Adipose tissue (tissue), 3 donors: ENCODE results near the gene PPP1CC. TPM values are rescaled to one million over a fixed set of nuclear protein-coding genes. Genes with fewer than 3 reads are reported as not detected.
A peak's percentile ranks its signal among the peaks of the same experiment; 100 is the strongest.

Source experiments
- H3K27ac ChIP-seq: one replicate; pipeline ENCODE4 v1.5.1; 2013; ENCODE audit warnings: low read depth, low read length
- WGBS, 3 donors: extraction: QIAGEN DNeasy Blood & Tissue Kit; methylation state at CpG; one replicate each; pipeline ENCODE4 v1.1.7; 2013; 5-methylcytosine and 5-hydroxymethylcytosine counted together
- polyA plus RNA-seq, 3 donors: library from polyadenylated mRNA; stranded (reverse); fragments of 200-250 nt; gene quantifications; one replicate each; pipeline ENCODE4 v1.2.3, GENCODE V29; 2013
- donor health status: healthy with polysubstance abuse.
- donor health status: Bipolar disorder and iron deficiency.
- donor health status: healthy.

Gene PPP1CC
- polyA plus RNA-seq, 3 donors, result 58.1 to 92.9 (median 59.2) TPM

DNA sequence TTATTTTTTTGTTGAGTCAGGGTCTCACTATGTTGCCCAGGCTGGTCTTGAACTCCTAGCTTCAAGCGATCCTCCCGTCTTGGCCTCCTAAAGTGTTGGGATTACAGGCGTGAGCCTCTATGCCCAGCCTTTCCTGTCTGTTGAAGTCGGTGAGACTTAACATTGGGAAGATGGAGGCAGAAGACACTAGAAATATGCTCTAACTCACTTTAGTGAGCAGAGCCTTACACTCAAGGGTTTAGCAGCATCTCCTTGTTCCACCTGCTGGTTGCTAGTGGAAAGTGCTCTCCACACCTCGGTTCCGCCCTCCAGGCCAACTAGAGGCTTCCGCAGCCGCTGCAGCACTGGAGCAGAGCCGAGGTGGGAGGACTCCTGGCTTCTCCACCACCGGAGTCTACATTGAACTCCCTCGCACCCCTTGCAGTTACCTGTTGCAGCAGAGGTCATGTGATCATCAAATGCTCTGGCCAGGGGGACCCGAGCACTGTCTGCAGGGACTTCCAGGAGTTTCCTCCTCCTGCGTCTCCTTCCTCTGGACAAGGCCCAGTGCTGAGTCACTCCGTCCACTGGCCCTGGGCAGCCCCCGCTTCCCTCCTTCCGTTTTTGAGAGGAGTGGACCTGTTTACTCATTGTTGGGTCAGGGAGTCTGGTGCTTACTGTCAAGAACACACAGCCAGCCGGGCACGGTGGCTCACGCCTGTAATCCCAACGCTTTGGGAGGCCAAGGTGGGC lies 44.4 kb downstream of the PPP1CC start:
- H3K27ac ChIP-seq, result no peak overlapping the region

GRCh38 chr12:110697236-110697635 lies 45.5 kb downstream of the PPP1CC start:
- no peak overlapping the region for H3K27ac ChIP-seq
- 66 to 93% (median 77%) methylated on average over 2 of the region's 2 CpGs for WGBS, 3 donors

More for the DNA sequence above, 44.4 kb downstream of the PPP1CC start:
- 22 to 41% (median 24%) methylated on average over 20 of the region's 20 CpGs for WGBS, 3 donors

DNA sequence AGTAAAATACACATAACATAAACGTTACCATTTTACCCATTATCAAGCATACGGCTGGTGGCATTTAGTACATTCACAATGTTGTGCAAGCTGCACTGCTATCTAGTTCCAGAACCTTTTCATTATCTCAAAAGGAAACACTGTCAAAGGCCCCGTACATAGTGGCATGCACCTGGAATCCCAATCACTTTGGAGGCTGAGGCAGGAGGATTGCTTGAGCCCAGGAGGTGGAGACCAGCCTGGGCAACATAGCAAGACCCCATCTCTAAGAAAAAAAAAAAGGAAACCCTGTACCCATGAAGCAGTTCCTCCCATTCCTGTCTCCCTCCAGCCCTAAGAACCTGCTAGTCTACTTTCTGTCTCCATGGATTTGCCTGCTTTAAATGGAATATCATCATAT lies 46.4 kb downstream of the PPP1CC start:
- 73 to 90% (median 87%) methylated on average over 3 of the region's 3 CpGs for WGBS, 3 donors
- no peak overlapping the region for H3K27ac ChIP-seq

- H3K27ac ChIP-seq, result peak overlapping the region; percentile 4
Measured at GRCh38 chr12:110694330-110694901, 48.3 kb downstream of the PPP1CC start.

DNA sequence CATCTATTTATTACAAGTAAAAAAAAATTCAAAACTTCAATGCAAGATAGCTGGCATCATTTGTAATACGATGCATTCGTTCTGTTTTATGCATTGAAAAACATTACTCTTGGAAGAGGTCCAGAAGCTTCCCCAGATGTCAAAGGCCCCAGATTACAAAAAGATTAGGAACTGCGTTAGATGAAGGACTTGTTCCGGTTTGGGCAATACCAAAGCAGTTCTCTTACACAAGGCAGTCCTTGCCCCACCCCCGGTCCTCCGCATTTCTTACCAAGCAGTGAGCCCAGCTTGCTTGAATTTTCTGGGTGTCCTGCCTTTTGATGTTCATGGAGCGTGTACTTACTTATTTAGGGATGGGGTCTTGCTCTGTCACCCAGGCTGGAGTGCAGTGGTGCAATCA lies 49.0 kb downstream of the PPP1CC start:
- WGBS, 3 donors, result 49 to 70% (median 53%) methylated on average over 7 of the region's 7 CpGs
- no peak overlapping the region for H3K27ac ChIP-seq

More at GRCh38 chr12:110694330-110694901, 48.3 kb downstream of the PPP1CC start:
- 52 to 70% (median 57%) methylated on average over 12 of the region's 12 CpGs for WGBS, 3 donors

DNA sequence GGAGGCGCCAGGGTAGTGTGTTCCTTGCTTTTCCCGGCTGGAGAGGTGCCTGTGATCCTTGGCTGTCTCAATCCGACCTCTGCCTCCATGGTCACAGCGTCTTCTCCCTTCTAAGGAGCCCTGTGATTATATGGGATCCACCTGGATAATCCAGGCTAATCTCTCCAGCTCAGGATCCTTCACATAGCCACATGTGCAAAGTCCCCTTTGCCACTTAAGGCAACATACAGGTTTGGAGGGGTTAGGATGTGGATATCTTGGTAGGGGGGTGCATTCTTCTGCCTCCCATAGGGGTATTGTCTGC lies 52.6 kb downstream of the PPP1CC start:
- WGBS, 3 donors, result 65 to 83% (median 74%) methylated on average over 4 of the region's 4 CpGs
- no peak overlapping the region for H3K27ac ChIP-seq

DNA sequence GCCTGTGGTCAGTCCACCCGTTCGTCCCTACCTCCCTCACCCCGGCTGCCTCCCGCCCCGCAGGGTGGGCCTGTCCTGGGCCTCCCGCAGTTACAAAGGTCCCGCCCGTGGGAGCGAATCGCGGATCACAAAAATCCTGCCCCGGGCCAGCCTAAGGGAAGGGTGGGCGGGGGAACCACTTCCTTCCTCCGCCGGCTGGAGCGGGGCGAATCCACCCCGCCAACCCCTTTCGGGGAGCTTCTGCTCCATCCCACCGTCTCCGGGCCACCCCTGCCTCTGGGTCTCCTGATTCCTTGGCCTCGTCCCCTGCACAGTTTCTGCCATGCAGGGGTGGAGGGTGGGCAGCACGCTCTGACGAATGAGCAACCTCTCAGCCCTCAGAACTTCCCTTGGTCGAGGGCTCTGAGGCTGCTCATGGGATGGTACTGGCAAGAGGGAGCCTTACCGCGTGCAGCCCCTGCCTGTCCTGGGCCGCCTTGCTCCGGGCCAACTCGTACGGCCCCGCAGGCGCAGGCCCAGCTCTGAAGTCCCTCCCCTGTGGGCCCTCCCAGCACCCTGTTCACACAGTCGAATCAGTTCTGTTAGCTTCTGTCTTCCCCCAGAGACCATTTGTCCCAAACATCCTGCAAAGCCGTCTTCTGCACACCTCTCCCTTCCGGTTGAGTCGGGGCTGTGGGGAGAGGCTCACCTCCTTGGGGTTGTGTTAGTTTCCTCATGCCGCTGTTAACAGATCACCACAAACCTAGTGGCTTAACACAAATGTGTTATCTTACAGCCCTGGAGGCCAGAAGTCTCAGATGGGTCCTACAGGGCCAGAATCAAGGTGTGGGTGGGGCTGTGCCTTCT lies 53.2 kb downstream of the PPP1CC start:
- WGBS, 3 donors, result 2 to 12% (median 2%) methylated on average over 35 to 38 of the region's 38 CpGs
- no peak overlapping the region for H3K27ac ChIP-seq

GRCh38 chr12:110688446-110689280 lies 54.0 kb downstream of the PPP1CC start, which contains the start of gene HVCN1:
Gene HVCN1 (minus strand): TSS chr12:110689115. CDS start chr12:110683245, 5,870 bp downstream.
- WGBS, 3 donors, result 2 to 5% (median 4%) methylated on average over 46 to 64 of the region's 64 CpGs
- no peak within 1 kb of the TSS for H3K27ac ChIP-seq

DNA sequence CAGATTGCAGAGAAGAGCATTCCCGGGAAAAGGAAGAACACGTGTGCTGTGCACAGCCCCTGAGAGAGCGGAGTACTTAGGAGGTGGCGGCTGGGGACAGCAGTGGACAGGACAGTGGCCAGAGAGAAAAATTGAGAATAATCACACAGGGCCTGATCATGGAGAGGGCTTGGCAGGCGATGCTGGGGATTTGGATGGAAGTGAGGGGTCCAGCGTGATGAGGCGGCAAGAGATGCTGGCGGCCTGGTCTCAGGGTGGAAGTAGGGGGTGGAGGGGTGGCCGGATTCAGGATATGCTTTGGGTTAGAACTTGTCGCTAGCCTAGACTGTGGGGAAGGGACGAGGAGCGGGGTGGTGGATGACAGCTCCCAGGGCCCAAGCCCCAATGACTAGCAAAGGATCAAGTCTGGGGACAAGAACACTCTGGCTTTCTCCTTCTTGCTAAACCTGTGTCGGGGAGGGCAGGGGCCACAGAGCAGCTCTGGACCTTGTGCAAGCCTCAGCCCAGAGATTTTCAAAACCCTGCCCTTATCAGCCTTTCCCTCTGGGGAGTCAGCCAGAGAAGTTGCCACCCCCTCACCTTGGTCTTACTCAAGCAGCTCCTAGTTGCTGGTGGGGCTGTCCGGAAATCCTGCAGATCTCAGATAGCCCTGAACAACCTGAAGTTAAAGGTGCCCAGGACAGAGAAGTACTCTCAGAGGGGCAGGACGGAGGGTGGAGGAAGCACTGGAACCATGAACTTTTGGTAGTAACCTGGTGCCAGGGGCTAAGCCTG lies 55.1 kb downstream of the PPP1CC start:
- H3K27ac ChIP-seq, result no peak overlapping the region
- 85 to 86% (median 86%) methylated on average over 15 of the region's 15 CpGs for WGBS, 3 donors

DNA sequence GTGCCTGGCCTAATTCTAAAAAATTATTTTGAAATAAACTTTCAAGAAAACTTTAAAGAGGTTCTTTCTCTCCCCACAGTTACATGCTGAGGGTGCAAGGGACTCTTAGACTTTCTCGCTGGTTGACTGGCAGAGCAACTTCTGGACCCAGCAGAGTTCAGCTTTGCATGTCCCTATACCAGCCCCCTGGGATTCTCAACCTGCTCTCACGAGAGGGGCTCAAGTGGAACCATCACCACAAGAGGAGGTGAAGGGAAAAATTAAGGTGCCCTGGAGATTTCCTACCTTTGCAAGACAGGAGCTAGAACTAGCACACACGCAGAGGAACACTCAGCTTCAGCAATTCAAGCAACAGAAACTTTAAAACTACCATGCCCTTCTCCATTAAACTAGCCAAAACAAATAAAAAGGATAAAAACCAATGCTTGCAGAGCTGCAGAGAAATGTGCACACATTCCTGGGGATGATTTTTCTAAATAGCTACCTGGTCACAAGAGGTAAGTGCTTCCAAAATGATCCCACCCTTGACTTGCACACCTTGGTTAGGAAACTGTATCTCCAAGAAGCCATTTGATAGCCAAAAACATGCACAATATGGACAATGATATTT lies 56.3 kb downstream of the PPP1CC start:
- H3K27ac ChIP-seq, result no peak overlapping the region
- 79 to 97% (median 93%) methylated on average over 3 of the region's 3 CpGs for WGBS, 3 donors

DNA sequence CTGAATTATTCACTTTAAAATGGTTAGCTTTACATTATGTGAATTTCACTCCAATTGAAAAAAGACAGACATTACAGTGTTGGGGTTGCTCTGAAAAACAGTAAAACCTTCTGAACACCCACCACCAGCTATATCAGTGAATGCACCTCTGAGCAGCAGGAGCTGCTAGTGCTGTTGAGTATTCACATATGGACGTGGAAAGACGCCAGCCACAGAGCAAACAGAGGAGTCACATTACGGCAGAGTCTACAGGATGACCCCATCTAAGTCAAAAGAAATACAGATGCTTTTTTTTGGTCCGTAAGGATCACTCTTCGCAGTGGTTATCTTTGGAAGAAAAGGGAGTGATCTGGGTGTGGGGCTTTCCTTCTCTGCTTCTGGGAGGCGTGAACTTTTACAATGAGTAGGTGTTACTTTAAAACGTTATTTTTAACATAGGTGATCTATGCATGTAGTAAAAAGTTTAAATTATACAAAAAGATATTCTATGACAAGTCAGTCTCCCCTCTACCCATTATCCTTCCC lies 58.3 kb downstream of the PPP1CC start:
- 70 to 80% (median 77%) methylated on average over 7 of the region's 7 CpGs for WGBS, 3 donors
- H3K27ac ChIP-seq, result no peak overlapping the region

GRCh38 chr12:110683888-110684287 lies 58.8 kb downstream of the PPP1CC start:
- WGBS, 3 donors, result 94 to 96% (median 96%) methylated on average over 2 of the region's 2 CpGs
- H3K27ac ChIP-seq, result no peak overlapping the region

DNA sequence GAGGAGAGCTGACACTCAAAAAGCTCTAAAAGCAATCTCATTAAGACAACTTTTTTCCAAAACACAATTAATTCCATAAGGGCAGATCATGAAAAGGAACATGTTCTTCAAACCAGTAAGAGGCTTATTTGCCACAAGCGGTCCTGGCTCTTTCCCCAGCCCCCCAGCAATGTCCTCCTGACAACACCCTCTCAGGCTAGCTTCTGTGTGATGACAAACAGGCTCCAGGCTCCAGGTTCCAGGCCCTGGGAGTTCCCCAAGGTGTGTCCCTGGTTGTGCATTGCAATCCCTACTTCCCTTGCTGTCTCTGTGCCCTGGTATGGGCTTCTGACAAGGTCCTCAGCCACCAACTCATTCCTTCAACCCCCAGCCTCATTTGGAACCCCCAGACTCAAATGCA lies 62.7 kb downstream of the PPP1CC start:
- H3K27ac ChIP-seq, result no peak overlapping the region
- WGBS, 3 donors, result 78 to 86% (median 83%) methylated on average over 1 of the region's 1 CpG

DNA sequence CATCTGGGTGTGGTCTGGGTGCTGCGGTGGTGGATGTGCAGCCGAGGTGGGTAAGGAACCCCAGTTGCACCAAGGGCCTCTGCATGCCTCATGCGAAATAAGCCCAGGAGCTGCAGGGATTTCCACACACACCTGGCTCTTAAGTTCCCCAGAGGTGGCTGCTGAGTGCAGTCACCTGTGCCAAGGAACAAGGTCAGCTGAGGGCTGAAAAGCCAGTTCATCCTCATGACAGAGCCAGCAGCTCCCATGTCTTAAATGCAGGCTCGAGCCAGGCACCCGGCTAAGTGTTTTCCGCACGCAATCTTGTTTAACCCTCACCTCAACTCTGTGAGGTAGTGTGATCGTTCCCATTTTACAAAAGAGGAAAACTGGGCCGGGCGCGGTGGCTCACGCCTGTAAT lies 63.5 kb downstream of the PPP1CC start:
- no peak overlapping the region for H3K27ac ChIP-seq
- whole genome bisulfite sequencing, 3 donors, result 89 to 95% (median 95%) methylated on average over 12 of the region's 12 CpGs

DNA sequence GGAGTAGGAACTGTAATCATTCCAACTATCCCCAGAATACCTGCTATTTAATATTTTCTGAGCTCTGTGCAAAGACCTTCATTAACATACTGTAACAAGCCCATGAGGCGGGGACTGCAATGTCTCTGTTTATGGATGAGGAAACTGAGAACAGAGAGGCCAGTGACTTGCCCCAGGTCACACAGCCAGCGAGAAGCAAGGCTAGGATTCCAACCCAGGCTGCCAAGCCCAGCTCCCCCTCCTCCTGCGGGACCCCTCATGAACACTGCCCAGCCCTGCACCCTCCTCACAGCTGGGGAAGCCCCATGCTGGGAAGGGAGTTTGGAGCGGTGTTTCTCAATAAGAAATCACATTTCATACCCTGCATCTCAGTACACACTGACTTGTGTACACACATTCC lies 64.7 kb downstream of the PPP1CC start:
- no peak overlapping the region for H3K27ac ChIP-seq
- WGBS, 3 donors, result 82 to 88% (median 88%) methylated on average over 4 of the region's 4 CpGs

- no peak overlapping the region for H3K27ac ChIP-seq
- 44 to 79% (median 45%) methylated on average over 5 of the region's 5 CpGs for WGBS, 3 donors
Measured at GRCh38 chr12:110677206-110677911, 65.3 kb downstream of the PPP1CC start.

- 80 to 94% (median 91%) methylated on average over 4 of the region's 4 CpGs for WGBS, 3 donors
- H3K27ac ChIP-seq, result no peak overlapping the region
Measured at GRCh38 chr12:110676171-110676570, 66.5 kb downstream of the PPP1CC start.
